Activated naive CD8-positive, alpha-beta T cell treated with anti-CD3 and anti-CD28 coated beads, Interleukin-2, amount 50 U/mL, for 24 hours (primary cell): ENCODE measurements around the gene RGMA.

Source experiments
- ATAC-seq: fragments of 150-1000 bp; cut with Tn5 transposase; one replicate; pipeline ENCODE4 v1.10.0; 2021
- DNase-seq: peaks from one replicate; pipeline ENCODE4 v3.0.0; 2021
- H3K27ac Mint-ChIP-seq: one replicate; pipeline ENCODE4 v1.8.0; 2021; ENCODE audit warnings: mild to moderate bottlenecking, mixed read lengths
- H3K27me3 Mint-ChIP-seq: one replicate; pipeline ENCODE4 v1.8.0; 2021; ENCODE audit warnings: mixed read lengths
- H3K36me3 Mint-ChIP-seq: one replicate; pipeline ENCODE4 v1.8.0; 2021; ENCODE audit warnings: low read depth, mixed read lengths
- H3K4me1 Mint-ChIP-seq: one replicate; pipeline ENCODE4 v1.8.0; 2021; ENCODE audit warnings: mixed read lengths
- H3K4me3 Mint-ChIP-seq: one replicate; pipeline ENCODE4 v1.8.0; 2021; ENCODE audit warnings: mild to moderate bottlenecking, moderate library complexity, mixed read lengths
- H3K9me3 Mint-ChIP-seq: one replicate; pipeline ENCODE4 v1.8.0; 2021; ENCODE audit warnings: mixed read lengths

Gene RGMA

DNA sequence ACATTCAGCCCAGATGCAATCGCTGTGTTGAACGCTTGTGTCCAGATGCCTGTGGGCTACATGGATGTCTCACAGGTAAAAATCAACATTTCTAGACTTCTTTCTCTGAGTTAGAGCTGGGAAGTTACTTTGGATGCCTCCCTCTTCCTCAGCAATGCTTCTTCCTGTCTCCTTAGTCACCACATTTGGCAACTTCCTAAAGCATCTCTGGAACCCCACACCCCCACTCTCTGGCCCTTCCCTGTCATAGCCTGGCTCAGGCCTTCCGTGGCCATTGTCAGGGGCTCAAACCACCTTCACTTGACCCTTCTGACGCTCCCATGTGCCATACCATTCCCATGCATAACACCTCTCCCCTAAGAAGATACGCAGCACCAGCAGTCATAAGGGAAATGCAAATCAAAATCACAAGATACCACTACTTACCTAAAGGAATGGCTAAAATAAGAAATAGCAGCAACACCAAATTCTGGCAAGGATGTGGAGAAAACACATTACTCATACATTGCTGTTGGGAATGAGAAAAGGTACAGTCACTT lies 21.6 kb upstream of the RGMA start:
- Mint-ChIP-seq H3K9me3 (no peaks in the 10 kb centered on the region), H3K4me1 (no peaks in the 10 kb centered on the region), H3K27me3 (peaks cover 44% of the 10 kb centered on the region)

GRCh38 chr15:93109336-93110102 lies 20.5 kb upstream of the RGMA start:
- Mint-ChIP-seq H3K27me3 (peaks cover 46% of the 10 kb centered on the region), H3K27ac (no peak overlapping the region), H3K4me3 (no peak overlapping the region), H3K36me3 (no peaks in the 10 kb centered on the region), H3K4me1 (no peaks in the 10 kb centered on the region), H3K9me3 (no peaks in the 10 kb centered on the region)
- DNase-seq (no peak), ATAC-seq (no peak)

More for the DNA sequence above, 21.6 kb upstream of the RGMA start:
- H3K36me3 Mint-ChIP-seq: no peaks in the 10 kb centered on the region
- H3K27ac Mint-ChIP-seq: no peak overlapping the region
- DNase-seq (no peak), ATAC-seq (no peak)
- no peak overlapping the region for H3K4me3 Mint-ChIP-seq

GRCh38 chr15:93107646-93108045 lies 18.6 kb upstream of the RGMA start:
- Mint-ChIP-seq H3K4me1 (no peaks in the 10 kb centered on the region), H3K27me3 (peaks cover 50% of the 10 kb centered on the region), H3K4me3 (no peak overlapping the region), H3K27ac (no peak overlapping the region), H3K9me3 (no peaks in the 10 kb centered on the region), H3K36me3 (no peaks in the 10 kb centered on the region)
- ATAC-seq: no peak
- DNase-seq: no peak

DNA sequence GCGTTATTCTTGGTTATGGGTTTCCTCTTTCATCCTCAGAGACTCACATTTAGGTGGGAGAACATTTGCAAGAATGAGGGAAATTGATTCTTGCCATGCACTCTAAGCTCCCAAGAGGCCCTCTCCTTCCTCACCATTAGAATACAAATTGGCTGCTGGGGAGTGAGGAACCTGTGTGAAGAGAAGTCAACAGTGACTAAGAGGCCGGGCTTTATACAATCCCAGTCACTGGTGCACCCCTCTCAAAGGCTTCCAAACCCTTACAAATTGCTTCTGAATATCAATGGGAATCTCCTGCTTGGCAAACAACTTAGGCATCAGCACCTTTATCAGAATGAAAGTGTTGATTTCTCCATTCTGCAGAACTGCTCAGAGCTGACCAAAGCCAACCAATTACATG lies 16.5 kb upstream of the RGMA start:
- H3K27ac Mint-ChIP-seq: no peak overlapping the region
- DNase-seq (no peak), ATAC-seq (no peak)
- H3K9me3 Mint-ChIP-seq: no peaks in the 10 kb centered on the region
- peaks cover 40% of the 10 kb centered on the region for H3K27me3 Mint-ChIP-seq
- H3K36me3 Mint-ChIP-seq: no peaks in the 10 kb centered on the region
- no peak overlapping the region for H3K4me3 Mint-ChIP-seq
- H3K4me1 Mint-ChIP-seq: no peaks in the 10 kb centered on the region

DNA sequence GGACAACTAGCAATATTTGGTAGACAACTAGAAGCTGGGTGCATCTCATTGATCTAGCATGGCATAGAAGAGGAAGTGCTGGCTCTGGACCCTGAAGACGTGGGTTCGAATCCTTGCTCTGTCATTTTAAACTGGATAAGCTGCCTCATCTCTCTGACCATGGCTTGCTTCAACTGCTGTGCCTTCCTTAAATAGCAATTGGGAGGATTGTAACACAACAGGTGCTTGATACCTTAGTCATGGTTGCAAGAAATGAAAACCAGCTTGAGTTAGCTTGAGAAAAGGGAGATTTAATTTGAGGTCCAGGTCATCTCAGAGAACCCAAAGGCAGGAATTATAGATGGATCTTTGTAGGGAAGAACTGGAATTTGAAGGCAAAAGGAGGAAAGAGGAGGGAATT lies 14.8 kb upstream of the RGMA start:
- ATAC-seq: no peak
- DNase-seq: no peak
- peaks cover 30% of the 10 kb centered on the region for H3K27me3 Mint-ChIP-seq
- no peaks in the 10 kb centered on the region for H3K9me3 Mint-ChIP-seq
- no peaks in the 10 kb centered on the region for H3K36me3 Mint-ChIP-seq
- H3K4me1 Mint-ChIP-seq: no peaks in the 10 kb centered on the region
- H3K27ac Mint-ChIP-seq: no peak overlapping the region
- no peak overlapping the region for H3K4me3 Mint-ChIP-seq

DNA sequence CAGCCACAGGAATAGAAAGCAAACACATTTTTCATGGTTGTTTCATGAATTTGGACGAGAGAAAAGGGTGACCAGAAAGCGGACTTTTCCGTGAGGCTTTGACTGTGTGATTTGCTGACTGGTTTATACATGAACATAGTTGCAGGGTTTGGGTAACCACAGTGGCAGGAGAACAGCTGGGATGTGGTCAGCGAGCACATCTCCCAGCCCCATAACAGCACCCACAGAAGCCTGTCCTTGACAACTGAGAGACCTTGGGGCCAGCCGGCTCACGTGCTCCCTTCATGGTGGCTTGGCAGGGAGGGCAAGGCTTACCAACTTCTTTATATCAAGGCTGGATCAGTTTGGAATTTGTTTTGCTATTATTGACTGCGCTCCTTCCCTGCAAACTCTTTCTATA lies 13.2 kb upstream of the RGMA start:
- peaks cover 16% of the 10 kb centered on the region for H3K27me3 Mint-ChIP-seq
- ATAC-seq (no peak), DNase-seq (no peak)
- H3K4me1 Mint-ChIP-seq: no peaks in the 10 kb centered on the region
- no peaks in the 10 kb centered on the region for H3K9me3 Mint-ChIP-seq
- no peaks in the 10 kb centered on the region for H3K36me3 Mint-ChIP-seq
- no peak overlapping the region for H3K4me3 Mint-ChIP-seq
- no peak overlapping the region for H3K27ac Mint-ChIP-seq

DNA sequence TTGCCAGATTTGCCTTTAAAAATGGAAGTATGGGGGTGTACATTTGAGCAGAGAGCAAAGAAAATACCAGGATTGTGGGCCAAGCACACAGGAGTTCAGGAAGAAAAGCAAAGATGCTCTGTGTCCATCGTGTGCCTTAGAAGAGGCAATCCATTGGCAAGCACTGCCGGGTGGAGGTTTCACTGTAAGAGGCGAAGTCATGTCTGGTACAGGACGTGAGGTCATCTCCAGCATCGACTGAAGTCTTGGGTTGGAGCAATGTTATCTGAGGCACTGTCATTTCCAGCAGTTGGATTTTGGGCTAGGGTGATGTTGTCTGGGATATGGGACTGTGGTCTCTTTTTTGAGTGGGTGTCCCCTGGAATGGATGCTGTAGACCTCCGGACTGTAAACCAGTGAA lies 4.8 kb upstream of the RGMA start:
- ATAC-seq (no peak), DNase-seq (no peak)
- no peak overlapping the region for H3K4me3 Mint-ChIP-seq
- H3K9me3 Mint-ChIP-seq: no peaks in the 10 kb centered on the region
- H3K27ac Mint-ChIP-seq: no peak overlapping the region
- peaks cover 20% of the 10 kb centered on the region for H3K27me3 Mint-ChIP-seq
- H3K4me1 Mint-ChIP-seq: peaks cover 3% of the 10 kb centered on the region
- no peaks in the 10 kb centered on the region for H3K36me3 Mint-ChIP-seq

GRCh38 chr15:93091465-93091864 lies 2.5 kb upstream of the RGMA start:
- Mint-ChIP-seq H3K27ac (no peak overlapping the region), H3K36me3 (no peaks in the 10 kb centered on the region), H3K27me3 (peaks cover 38% of the 10 kb centered on the region), H3K9me3 (no peaks in the 10 kb centered on the region), H3K4me3 (no peak overlapping the region), H3K4me1 (peaks cover 13% of the 10 kb centered on the region)
- no peak for DNase-seq
- no peak for ATAC-seq

DNA sequence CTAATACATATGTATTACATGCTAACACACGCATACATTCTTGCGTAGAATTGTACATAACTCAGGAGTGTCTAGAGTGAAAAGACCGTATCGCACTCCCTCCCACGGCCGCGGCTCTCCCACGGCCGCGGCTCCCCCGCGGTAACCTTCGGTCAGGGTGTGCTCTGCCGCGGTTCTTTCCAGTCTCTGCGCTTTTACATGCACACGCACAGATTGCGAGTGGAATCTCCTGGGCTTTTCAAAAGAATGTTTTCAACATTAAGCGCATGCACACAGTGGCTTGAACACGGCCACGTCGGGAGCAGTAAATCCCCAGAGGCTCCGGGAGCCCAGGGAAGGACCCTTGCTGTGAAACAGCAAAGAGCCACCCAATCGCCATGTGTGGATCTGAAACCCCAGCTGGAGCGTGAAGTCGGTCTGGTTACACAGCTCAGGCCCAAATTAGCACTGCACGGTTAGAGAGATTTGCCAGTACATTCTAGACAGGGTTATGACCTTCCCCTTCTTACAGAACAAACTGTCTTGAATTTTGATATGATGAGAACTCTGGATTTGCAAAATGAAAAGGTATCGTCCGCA lies 805 bp upstream of the RGMA start:
- no peaks in the 10 kb centered on the region for H3K9me3 Mint-ChIP-seq
- H3K27ac Mint-ChIP-seq: no peak overlapping the region
- no peak for DNase-seq
- no peaks in the 10 kb centered on the region for H3K36me3 Mint-ChIP-seq
- no peak for ATAC-seq
- H3K4me1 Mint-ChIP-seq: peaks cover 13% of the 10 kb centered on the region
- peak overlapping the region; percentile 57 for H3K4me3 Mint-ChIP-seq
- H3K27me3 Mint-ChIP-seq: peaks cover 50% of the 10 kb centered on the region

- no peak overlapping the region for H3K27ac Mint-ChIP-seq
- no peaks in the 10 kb centered on the region for H3K9me3 Mint-ChIP-seq
- peaks cover 59% of the 10 kb centered on the region for H3K27me3 Mint-ChIP-seq
- H3K36me3 Mint-ChIP-seq: no peaks in the 10 kb centered on the region
- peak; percentile 50 for ATAC-seq
- peak overlapping the region; percentile 73 for H3K4me3 Mint-ChIP-seq
- peak; percentile 22 for DNase-seq
- H3K4me1 Mint-ChIP-seq: peaks cover 13% of the 10 kb centered on the region
Observed at GRCh38 chr15:93088200-93088980, 621 bp downstream of the RGMA start.

DNA sequence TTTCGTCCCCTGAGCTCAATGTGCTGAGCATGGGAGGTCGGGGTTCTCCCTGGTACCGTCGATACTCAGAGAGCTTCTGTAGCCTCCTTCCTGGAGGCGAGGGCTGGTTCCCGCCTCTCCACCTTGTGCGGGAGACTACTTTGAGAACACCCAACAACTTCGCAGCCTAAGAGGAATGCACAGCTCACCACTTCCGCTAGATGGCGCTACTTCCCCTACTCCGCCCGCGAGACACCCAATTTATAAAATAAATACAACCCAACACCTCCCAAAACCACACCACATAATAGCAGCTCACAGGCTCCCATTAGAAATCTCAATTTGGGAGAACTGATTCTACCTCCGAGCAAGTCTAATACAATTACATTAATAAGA lies 1.2 kb downstream of the RGMA start:
- Mint-ChIP-seq H3K36me3 (no peaks in the 10 kb centered on the region), H3K4me3 (peak overlapping the region; percentile 73)
- peak; percentile 53 for ATAC-seq

DNA sequence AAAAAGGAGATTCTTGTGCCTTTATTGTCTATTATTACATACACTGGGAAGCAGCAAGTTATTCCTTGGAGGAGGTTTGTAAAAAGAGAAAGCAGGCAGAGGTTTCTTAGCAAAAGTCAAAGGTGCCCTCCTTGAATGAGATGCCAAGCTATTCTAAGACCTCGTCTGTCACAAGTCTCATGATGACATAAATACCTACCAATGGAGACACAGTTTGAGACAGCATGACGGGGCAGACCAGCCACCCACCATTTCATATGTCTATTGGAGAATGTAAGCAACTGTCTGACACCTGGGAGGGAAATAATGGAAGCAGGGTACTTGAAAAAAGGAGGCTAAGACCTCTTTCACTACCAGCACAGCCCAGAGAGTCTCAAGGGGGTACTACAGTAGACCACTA lies 2.2 kb downstream of the RGMA start:
- peaks cover 65% of the 10 kb centered on the region for H3K27me3 Mint-ChIP-seq
- no peaks in the 10 kb centered on the region for H3K9me3 Mint-ChIP-seq
- ATAC-seq (no peak), DNase-seq (no peak)
- H3K27ac Mint-ChIP-seq: no peak overlapping the region
- H3K4me1 Mint-ChIP-seq: peaks cover 13% of the 10 kb centered on the region
- no peak overlapping the region for H3K4me3 Mint-ChIP-seq
- H3K36me3 Mint-ChIP-seq: no peaks in the 10 kb centered on the region

More for the DNA sequence above, 1.2 kb downstream of the RGMA start:
- Mint-ChIP-seq H3K4me1 (peaks cover 13% of the 10 kb centered on the region), H3K27ac (no peak overlapping the region), H3K9me3 (no peaks in the 10 kb centered on the region), H3K27me3 (peaks cover 64% of the 10 kb centered on the region)
- DNase-seq: peak; percentile 72

DNA sequence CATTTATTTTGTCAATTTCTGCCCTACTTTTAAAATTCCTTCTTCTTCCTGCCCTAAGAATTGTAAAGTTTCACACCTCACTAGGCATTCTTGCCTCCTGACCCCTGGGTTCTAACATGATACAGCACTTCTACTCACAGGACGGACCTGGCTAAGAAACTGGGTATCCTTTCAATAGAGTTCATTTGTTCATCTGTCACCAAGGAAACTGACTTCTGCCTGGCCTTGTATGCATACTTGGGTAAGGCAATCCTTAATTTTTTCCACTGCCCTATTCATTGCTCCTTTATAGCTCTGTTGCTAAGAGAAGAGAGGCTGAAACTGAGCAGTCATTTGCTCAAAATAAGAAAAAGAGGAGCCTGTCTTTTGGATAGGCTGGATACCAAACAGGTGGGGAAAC lies 3.3 kb downstream of the RGMA start:
- Mint-ChIP-seq H3K36me3 (no peaks in the 10 kb centered on the region), H3K4me3 (no peak overlapping the region), H3K27ac (no peak overlapping the region), H3K4me1 (peaks cover 13% of the 10 kb centered on the region), H3K9me3 (no peaks in the 10 kb centered on the region), H3K27me3 (peaks cover 65% of the 10 kb centered on the region)
- ATAC-seq (no peak), DNase-seq (no peak)

GRCh38 chr15:93082861-93083260 lies 6.2 kb downstream of the RGMA start:
- Mint-ChIP-seq H3K27me3 (peaks cover 52% of the 10 kb centered on the region), H3K9me3 (no peaks in the 10 kb centered on the region), H3K4me1 (peaks cover 4% of the 10 kb centered on the region), H3K36me3 (no peaks in the 10 kb centered on the region), H3K4me3 (no peak overlapping the region), H3K27ac (no peak overlapping the region)
- no peak for DNase-seq
- no peak for ATAC-seq

GRCh38 chr15:93081399-93081798 lies 7.6 kb downstream of the RGMA start:
- Mint-ChIP-seq H3K4me3 (no peak overlapping the region), H3K4me1 (no peaks in the 10 kb centered on the region), H3K36me3 (no peaks in the 10 kb centered on the region), H3K27ac (no peak overlapping the region), H3K9me3 (no peaks in the 10 kb centered on the region), H3K27me3 (peaks cover 43% of the 10 kb centered on the region)
- ATAC-seq (no peak), DNase-seq (no peak)
